Activated T-cell treated with anti-CD3 and anti-CD28 coated beads, Interleukin-2, amount 50 U/mL, for 1 hour (primary cell): ENCODE data around the gene FOXP4.
"Not testable (repeated sequence)": the region's sequence is repeated elsewhere in the genome, so short reads cannot be mapped to it uniquely, and the experiment has no call there.

ENCODE experiments used
- DNase-seq: peaks from one replicate; pipeline ENCODE4 v3.0.0-alpha.2; 2020

Gene FOXP4

DNA sequence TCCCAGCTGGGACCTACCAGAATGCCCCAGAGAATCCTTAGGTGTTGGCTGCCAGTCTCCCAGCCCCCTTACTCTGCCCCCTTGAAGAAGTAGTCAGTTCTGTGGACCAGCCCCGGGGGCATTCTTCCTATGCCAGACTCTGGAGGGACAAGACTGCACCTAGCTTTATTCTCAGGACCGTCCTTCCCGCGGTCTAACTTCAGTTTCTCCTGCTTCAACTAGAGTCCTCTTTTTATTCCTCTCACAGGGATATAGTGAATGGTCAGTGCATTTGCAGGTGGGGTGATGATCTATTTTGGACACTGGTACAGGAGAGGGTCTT, 56.2 kb downstream of the FOXP4 start:
- DNase-seq, result no peak

DNA sequence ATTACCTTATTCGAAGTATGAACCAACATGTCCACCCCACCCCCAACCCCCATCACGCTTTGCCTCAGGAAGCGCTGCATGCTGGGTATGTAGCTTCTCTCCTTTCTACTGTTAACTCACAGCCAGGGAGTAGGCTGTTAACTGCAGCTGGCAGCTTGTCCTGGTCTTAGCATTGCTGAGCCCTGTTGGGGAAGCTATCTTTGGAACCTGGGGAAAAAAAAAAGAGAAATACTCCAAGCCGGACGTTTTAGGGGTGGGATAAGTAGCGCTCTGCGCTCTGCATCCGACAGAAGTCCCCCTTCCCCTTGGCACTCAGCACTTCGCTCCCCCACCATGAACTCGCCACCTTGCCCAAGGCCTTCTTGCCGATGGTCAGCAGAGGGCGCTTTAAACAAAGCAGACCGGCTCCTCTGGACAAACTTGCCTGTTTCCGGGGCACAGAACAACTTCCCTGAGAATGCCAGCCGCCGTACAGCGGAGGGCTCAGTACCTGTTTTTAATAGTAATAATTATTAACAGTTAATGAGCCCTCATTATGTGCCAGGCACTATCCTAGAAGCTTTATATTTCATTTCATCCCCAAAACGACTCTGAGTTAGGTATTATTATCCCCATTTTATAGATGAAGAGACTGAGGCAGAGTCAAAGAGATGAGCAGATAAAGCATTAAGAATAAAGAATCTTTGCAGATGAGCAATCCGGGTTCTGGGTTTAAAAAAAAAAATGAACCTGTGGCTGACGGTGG, 56.9 kb downstream of the FOXP4 start:
- peak; percentile 68 for DNase-seq

DNA sequence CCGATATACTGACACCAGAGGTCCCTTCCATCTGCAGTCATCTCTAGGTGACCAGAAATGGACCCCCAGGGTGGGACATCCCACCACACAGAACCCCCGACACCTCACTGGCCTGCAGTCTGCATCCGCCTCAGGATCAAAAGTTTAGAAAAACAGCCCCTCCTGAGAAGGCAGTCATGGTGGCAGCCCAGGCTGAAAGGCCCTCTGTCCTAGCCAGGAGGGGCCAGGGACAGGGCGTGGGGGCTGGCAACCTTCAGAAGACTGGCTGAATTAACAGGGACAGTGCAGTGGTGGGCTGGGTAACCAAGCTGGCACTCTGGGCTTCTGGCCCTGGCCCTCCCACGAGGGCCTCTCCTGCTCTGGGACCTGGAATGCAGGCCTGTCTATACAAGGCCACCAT, 57.8 kb downstream of the FOXP4 start:
- DNase-seq, result no peak

DNA sequence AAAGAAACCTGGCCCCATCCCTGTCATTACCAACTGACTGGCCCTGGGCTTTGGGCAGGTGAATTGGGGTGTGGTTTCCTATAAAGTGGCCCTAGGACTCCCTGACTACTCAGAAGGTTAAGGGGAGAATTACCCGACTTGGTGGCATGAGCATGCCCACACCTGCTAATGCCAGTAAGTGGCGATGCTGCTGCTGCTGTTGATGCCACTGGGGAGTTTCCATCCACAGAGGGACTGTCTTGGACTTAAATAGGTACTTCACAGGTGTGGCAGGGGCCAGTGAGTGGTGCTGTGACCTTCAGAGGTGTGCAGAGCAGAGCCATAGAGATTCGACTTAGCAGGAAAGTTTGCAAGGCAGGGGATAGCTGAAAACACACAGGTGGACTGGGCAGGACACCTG, 59.5 kb downstream of the FOXP4 start:
- DNase-seq, result no peak

DNA sequence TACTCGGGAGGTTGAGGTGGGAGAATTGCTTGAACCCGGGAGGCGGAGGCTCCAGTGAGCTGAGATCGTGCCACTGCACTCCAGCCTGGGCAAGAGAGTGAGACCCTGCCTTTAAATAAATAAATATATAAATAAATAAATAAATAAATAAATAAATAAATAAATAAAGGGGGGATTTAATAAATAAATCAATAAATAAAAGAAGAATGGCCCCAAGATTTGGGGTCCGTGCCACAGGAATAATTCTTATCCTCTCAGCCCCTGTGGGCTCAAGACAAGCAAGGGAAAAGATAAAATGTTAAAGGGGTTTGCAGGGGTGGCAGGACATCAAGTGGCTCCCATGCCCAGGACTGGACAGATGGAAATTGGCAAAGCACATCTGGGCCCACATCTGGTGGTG, 60.9 kb downstream of the FOXP4 start:
- DNase-seq, result no peak

DNA sequence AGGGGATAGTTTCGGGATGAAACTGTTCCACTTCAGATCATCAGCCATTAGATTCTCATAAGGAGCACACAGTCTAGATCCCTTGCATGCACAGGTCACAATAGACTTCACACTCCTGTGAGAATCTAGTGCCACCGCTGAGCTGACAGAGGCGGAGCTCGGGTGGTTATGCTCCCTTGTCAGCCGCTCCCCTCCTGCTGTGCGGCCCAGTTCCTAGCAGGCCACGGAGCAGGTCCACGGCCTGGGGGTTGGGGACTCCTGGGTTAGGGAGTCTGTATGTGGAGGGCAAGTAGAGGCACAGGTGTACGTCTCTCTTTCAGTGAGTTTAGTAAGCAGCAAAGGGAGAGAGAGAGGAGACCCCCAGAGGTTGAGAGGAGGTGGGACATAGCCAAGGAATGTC, 61.6 kb downstream of the FOXP4 start:
- no peak for DNase-seq

DNA sequence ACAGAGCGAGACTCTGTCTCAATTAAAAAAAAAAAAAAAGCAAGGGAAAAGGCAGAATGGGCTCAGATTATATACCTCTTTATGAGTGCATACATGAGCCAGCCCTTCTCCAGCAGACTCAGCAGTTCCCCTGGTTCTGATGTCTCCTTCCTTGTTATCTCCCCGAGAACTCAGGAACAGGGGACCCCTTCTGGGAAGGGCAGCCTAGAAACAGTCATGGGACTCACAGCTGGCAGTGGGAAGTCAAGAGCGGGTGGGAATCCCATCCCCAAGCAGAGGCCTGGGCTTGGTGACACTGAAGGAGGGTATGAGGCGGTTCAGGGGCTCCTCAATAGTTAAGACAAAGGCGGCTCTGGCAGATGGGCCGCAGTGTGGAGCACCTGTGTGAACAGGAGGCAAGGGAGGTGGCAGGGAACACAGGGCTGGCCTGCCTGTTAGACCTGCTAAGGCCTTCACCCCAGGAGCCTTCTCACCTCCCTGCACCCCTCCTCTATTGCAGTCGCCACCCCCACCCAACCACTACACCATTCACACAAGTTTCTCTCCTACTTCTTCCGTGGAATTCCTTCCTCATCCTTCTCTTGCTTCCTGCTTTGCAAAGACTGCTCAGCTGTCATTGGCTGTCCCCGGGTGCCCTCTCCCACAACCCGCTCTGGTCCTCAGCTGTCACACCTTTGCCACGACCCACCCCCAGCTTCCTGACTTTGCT, 62.4 kb downstream of the FOXP4 start:
- DNase-seq, result no peak

DNA sequence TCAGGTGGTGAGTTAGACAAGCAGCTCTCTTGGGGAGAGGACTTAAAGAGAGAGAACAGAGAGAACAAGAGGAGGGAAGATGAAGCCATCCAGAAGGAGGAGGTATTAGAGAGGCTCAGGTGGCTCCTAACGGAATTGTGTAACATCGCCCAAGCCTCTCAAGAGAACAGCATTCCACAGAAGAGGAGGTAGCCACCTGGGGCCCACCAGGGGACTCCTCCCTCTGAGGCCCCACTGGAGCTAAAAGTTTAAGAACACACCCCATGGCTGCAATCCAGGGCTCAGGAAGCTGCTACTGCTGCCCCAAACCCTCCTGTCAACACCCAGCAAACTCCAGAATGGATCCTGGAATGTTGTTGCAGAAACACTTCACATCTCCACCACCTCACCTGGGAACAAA, 68.5 kb downstream of the FOXP4 start:
- DNase-seq, result no peak

DNA sequence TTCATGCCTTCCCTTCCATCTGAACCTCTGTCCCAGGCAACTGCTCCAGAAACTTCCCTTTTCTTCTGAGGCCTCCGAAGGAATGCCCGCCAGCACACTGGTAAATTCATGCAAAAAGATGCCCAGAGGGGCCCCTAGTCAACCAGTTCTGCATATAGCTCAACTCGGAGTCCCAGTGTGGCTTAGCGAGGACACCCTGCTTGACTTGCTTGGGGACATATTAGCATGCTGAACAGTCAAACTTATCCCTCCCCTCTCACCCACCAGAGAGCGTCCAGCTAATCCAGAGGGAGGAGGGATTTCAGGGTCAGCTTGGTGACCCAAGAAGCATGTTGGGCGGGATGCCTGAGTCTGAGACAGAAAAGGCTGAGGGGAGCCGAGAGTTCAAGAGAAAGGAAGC, 69.1 kb downstream of the FOXP4 start:
- no peak for DNase-seq

DNA sequence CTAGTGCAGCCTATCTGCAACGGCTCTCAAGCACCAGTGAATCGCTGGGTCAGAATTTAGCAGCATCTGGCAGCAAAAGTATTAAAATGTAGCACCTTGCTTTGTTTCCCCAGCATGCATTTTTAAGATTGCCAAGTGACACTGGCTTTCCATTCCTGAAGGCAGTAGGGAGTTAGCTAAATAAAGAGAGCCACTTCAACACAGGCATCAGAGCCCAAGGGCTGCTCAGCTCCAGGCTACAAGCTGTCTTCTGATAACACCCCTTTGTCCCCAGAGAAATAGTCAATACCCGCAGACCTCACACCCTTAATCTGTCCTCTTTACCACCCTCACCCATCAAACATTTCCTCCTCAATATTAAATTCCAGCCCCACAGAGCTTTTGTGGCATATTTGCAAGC, 72.4 kb downstream of the FOXP4 start:
- no peak for DNase-seq

DNA sequence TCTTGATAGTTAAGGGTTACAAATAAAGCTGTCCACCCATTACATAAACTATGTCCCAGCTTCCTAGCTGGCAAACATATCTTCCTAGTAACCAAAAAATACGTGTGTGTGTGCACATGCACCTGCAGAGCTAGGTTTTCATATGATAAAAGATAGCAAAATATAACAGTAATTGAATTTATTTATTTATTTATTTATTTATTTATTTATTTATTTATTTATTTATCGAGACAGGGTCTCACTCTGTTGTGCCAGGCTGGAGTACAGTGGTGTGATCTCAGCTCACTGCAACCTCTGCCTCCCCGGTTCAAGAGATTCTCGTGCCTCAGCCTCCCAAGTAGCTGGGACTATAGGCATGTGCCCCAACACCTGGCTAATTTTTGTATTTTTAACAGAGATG, 73.0 kb downstream of the FOXP4 start:
- DNase-seq, result not testable (repeated sequence)

DNA sequence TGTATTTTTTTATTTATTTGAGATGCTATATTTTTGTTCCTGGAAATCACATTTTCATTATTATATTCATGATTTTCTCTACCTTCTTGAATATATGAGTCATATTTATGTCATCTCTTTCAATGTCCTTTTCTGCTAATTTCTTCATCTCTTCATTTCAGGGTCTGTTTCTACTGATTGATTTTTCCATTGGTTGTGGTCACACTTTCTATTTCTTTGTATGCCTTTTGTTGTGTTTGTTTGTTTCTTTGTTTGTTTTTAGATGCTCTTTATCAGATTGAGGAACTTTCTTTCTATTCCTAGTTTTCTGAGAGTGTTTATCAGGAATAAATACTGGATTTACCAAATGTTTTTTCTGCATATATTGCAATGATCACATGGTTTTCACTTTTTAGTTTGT, 75.2 kb downstream of the FOXP4 start:
- no peak for DNase-seq

DNA sequence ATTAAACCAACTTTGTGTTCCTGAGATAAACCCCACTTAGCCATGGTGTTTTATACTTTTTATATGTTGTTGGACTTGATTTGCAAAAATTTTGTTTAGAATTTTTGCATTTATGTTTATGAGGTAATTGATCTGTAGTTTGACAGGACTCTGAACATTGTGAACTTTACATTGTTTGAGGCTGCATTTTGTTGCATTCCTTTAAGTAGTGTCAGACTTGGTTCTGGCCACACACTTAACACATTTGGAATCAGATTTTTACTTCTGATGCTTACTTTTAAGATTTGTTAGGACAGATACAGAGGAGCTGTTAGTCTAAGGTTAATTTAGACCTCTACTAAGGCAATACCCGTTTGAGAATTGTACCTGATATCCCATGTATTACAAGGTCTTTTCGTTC, 75.6 kb downstream of the FOXP4 start:
- DNase-seq, result no peak

DNA sequence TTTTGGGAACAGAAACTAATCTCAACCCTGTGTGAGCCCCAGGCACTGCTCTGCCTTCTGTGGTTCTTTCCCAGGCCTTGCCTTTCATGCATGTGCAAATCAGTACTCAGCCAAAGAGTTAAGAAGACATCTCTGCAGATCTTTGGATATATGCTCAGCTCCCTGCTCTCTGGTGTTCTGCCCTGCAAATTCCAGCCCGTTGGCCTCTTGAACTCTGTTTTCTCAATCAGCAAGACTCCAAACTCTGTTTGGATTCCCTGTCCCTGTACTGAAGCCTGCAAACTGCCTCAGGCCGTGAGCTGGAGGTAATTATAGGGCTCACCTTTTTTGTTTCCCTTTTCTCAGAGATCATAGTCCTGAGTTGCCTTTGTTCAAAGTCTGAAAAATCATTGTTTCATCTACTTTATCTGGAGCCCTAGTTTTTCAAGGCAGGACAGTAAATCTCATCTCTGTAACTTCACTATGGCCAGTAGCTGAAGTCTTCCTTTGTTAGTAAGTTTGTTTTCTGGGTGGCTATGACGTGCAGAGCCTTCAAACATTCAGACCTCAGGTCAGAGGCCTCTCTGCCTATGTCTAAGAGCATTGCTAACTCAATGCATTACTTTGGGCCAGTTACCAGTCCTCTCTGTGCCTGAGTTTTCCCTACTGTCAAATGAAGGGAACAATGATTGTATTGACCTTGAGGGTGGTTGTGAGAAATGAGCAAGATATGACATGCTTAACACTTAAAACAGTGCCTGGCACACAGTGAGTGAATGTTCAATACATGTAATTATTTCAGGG, 76.2 kb downstream of the FOXP4 start:
- DNase-seq, result no peak

DNA sequence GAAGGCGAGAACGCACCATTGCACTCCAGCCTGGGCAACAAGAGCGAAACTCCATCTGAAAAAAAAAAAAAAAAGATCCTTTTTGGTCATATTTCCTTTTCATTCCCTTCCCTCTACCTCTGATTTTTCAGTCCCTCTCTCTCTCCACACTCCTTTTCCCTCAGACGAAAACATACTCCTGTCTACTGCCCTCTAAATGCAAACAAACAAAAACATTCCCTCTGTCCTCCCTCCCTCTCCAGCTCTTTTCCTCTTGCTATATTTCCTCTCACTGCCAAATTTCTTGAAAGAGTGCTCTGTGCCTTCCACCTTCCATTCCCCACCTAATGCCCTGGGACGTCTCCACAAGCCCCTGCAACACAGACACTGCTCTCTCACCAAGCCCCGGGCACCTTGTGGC, 77.1 kb downstream of the FOXP4 start:
- no peak for DNase-seq

DNA sequence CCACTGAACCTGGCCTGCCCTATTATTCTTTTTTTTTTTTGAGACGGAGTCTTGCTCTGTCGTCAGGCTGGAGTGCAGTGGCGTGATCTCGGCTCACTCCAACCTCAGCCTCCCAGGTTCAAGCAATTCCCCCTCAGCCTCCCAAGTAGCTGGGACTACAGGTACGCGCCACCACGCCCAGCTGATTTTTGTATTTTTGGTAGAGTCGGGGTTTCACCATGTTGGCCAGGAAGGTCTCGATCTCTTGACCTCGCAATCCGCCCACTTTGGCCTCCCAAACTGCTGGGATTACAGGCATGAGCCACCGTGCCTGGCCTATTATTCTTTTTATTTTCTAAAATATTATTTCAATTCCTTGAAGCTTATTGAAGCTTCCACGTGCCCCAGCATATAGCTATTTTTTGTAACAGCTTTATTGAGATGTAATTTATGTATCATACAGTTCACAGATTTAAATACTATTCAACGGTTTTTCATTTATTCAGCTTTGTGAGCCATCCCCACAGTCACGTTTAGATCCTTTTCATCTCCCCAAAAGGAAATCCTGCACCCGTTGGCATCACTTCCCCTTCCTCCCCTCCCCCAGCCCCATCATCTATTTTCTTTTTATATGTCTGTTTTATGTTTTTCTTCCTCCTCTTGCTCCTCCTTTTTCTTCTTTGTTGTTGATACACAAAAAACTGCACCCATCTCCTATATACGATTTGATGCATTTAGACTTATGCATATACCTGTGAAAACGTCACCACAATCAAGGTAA, 78.6 kb downstream of the FOXP4 start:
- DNase-seq, result no peak

DNA sequence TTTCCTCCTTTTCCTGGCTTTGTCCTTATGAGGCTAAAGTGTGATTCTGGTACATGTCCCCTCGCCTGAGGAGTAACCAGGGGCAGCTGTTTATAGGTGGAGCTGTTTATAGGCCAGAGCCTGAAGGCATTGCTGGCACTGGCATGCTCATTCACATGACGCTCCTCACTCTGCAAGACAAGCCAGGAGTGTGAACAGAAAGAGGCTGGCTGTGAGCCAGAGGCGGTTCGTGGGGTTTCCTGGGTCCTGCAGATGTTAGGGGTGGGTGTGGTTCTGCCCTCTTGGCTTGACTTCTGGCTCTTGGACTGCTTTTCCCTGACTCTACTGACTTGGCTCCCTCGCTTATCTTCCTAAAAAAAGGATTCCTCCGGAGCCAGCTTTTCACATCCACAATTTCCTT, 79.3 kb downstream of the FOXP4 start:
- DNase-seq, result no peak

DNA sequence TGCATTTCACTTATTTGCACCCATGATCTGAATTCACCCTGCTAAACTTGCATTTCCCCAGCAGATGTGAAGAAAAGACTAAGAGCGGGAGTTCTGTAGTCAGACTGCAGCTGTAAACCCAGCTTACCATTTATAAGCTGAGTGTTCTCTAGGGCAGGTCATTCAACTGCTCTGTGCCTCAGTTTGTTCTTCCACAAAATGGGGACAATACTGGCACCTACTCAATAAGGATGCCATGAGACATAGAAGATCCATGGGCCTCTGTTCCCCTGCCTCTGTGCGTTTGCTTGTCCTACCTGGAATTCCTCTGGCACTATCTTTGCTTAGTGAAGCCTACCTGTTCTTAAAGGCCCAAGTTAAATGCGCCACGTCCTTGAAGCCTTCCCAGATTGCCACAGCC, 79.8 kb downstream of the FOXP4 start:
- no peak for DNase-seq

DNA sequence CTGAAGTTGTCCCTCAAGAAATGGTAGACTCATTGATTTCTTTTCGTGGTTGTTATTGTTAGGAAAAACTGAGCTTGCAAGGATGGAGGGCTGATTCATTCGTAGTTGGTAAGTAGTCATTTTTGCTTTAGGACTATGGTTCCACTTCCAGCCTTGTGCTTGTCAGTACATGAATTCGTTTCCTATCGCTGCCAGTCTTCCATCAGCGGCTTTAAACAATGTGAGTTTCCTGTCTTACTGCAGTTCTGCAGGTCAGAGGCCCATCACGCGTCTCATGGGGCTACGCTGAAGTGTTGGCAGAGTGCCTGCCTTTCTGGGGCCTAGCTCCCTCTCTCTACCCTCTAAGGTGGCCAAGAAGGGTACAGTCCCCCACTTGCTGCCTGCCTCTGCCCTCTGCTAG, 80.7 kb downstream of the FOXP4 start:
- no peak for DNase-seq

DNA sequence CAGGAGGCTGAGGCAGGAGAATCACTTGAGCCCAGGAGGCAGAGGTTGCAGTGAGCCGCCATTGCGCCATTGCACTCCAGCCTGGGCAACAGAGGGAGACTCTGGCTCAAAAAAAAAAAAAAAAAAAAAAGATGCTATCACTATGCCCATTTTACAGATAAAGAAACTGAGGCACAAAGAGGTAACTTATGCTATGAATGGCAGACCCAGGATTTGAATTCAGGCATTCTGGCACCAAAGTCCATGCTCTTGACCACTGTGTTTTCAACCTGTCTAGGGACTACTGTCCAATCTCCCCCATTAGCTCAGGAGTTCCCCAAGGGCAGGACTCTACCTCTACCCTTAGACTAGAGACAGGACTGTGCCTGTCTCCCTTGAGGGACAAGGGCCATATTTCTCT, 82.9 kb downstream of the FOXP4 start:
- no peak for DNase-seq

DNA sequence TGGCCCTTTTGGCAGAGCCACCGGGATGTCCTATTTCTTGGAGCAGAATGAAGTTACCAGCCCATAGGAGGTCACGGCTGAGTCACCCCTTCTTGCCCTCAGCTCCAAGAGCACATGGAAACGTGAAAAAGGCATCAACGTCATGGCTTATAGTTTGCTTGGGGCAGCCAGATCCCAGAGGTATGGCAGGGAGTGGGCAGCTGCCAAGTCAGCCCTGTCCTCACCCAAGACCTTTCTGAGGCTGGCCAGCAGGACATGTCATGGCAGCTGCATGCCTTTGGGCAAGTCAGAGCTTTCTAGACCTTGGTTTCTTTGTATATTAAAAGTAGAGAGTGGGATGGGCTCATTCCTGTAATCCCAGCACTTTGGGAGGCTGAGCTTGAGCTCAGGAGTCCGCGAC, 83.9 kb downstream of the FOXP4 start:
- no peak for DNase-seq

DNA sequence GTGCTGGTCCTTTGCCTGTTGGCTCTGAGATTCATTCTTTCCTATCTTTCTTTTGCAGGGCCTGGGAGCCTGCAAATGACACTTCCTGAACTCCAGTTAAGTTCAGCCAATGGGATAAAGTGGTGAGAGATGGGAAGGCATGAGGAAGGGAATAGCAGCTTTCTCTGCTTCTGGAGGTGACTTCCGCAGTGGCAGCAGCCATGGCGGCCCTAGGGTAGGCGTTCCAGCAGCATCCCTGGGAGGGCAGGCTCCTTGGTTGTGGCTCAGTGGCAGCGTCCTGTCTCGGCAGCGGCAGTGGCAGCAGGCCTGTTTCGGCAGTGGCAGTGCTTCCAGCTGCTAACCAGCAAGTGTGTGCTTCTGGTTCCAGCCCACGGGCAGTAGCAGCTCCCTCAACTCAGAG, 84.8 kb downstream of the FOXP4 start:
- no peak for DNase-seq

DNA sequence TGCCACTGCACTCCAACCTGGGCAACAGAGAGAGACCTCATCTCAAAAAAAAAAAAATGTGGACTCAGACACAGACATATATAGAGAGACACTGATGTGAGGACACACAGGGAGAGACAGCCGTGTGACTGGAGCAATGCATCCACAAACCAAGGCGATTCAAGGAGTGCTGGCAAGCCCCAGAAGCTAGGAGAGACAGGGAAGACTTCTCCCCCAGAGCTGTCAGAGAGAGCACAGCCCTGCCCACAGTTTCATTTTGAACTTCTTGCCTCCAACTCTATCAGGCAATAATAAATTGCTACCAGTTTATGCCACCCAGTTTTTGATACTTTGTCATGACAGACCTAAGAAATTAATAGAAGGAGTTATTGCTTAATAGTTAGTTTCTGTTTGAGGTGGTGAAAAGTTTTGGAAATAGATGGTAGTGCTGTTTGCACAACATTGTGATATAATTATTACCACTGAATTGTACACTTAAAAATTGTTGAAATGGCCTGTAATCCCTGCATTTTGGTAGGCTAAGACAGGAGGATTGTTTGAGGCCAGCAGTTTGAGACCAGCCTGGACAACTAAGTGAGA, 87.0 kb downstream of the FOXP4 start:
- DNase-seq, result no peak
